NCI-H748 treated with DMSO at 0.1 percent for 48 hours (cell line): ENCODE data around the gene FAM131B.
"Not testable (repeated sequence)": the region's sequence is repeated elsewhere in the genome, so short reads cannot be mapped to it uniquely, and the experiment has no call there.

Experiments
- DNase-seq: peaks from one replicate; lab custom pipeline; 2025; lab: John Stamatoyannopoulos, UW

Gene FAM131B

DNA sequence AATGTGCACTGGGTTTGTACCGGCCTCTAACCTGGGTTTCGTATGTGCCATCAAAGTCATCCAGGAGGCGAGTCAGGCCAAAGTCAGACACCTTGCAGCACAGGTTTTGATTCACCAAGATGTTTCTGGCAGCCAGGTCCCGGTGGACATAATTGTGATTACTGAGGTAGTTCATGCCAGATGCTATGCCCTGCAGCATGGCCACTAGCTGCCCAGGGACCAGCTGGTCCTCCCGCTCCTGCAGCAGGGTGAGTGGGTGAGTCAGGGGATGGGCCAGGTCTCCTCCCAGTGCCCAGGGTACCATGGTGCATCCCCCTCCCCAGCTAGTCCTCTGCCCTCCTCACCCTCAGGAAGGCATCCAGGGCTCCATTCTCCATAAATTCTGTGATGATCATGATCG is 32.3 kb upstream of the FAM131B start:
- no peak for DNase-seq

DNA sequence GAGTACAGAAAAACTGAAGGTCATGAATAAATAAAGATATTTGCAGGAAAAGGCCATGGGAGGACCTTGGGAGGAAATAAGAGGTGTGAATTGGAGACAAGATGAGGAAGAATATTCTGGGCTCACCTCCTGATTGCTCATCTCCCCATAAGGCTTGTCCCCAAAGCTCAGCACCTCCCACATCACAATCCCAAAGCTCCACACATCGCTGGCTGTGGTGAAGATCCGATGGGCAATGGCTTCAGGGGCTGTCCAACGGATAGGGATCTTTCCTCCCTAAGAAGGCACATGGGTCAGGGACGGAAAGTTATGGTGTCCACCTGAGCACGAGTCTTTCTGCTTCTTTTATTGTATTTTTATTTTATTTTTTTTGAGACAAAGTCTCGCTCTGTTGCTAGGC is 31.6 kb upstream of the FAM131B start:
- no peak for DNase-seq

DNA sequence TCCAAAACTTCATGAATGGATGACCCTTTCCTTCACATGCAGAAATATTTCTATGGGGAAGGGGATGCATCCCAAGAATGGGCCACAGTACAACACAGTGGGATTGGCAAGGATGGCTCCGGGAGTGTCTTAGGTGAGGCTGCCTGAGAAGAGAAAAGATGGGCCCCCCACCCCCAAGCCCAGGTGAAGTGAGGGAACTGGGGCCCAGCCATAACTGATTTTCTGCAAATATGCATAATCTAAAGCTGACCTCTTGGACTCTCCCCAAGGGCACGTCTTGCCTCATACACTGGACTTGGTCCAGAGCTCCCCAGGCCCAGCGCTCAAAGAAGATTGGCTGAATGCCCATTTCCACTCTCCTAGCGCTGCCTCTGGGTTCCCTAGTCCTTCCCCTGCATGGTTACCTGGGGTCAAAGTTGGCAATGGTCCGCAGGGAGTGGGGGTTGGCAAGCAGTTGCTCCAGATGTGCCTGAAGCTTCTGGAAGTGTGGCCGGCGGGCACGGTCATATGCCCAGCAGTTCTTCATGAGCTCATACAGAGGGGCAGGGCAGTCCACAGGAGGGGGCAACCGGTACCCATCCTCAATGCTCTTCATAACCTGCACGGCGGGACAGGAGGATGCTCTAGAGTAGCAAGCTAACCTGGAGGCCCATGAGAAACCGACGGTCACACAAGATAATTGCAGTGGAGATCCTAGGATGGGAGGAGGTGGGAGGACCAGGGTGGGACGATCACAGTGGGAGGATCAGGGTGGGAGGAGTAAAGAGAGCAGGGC is 30.9 kb upstream of the FAM131B start:
- DNase-seq: no peak

DNA sequence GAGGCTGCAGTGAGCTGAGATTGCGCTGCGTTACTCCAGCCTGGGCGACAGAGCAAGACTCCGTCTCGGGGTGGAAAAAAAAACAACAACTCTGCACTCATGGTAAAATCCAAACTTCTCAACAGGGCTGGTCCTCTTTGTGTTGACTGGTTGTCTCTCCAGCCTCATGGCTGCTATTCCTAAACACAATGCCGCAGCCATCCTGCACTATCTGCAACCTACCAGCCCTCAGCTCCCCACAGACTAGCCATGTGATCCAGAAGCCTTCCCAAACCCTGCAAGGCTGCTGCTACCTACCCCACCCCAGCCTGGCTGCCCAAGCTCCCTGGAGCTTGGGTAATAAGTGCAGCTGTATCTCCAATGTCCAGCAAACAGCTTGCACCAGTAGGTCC is 30.4 kb upstream of the FAM131B start:
- no peak for DNase-seq

DNA sequence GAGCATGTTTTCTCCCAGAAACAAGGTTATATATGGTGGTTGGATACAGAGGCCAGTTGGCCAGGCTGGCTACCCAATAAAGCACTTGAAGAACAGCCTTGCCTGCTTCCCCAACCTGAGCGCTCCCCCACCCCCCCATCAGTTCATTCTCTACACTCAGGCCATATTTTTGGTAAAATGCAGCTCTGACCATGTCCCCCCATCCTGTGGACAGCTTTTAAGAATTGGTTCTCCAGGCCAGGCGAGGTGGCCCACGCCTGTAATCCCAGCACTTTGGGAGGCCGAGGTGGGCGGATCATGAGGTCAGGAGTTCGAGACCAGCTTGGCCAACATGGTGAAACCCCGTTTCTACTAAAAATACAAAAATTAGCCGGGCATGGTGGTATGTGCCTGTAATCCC is 29.9 kb upstream of the FAM131B start:
- DNase-seq: not testable (repeated sequence)

DNA sequence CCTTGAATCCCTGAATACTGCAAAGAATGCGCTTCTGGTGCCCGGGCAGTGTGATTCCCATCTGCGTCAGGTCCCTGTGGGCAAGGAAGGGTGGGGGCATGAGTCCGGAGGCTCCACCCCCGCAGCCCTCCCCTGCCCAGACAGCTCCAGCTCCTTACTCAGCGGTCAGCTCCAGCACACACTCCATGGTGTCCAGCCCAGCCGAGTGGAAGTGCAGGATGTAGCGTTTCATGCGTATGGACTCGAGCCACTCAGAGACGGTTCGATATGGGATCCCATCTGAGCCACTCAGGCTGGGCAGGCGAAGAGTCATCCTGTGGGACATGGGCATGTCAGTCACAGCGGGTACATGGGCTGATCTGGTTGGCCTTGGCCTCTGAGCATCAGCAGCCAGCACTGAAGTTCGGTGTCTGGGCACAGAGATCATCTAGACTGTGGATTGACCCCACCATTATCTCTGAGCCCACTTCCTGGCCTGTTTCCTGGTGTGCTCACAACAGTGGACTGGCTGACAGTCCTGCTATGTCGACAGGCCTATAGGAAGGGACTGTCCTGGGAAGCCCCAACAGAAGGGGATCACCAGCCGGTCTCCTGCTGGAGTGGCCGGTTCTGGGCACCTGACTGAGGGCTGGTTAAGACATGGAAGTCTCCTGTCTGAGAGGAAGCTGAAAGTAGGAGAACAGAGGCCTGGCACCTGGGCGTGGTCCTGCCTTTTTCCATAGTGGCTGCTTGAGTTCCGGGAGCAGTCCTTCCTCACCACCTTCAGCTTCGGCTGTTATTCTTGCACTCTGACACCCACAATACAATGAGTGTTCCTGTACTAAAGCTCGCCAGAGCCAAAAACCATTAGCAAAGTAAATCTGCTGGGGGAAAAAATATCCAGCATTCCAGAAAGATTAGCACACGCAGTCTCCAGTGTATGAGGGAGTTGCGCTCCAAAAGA is 29.2 kb upstream of the FAM131B start:
- DNase-seq: no peak

DNA sequence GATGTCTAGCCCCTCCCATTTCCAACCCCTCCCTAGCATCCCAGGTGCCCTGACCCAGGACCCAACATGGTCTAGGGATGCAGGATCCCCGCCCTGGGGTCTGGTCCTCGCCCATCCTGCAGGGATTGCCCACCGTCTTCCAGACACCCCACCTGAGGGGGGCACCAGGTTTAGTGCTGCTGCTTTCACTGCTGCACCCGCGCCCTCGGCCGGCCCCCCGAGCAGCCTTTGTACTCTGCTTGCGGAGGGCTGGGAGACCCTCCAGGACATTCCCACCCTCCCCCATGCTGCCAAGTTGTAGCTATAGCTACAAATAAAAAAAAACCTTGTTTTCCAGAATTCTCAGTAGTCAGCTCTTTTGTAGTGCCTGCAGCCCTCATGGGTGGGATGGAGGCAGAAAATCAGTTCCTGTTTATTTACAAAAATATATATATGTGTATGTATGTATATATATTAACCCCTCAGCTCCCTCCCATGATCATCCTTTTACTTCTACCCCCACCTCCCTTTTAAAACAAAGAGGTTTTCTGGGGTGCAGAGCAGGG is 28.3 kb upstream of the FAM131B start:
- DNase-seq: no peak

DNA sequence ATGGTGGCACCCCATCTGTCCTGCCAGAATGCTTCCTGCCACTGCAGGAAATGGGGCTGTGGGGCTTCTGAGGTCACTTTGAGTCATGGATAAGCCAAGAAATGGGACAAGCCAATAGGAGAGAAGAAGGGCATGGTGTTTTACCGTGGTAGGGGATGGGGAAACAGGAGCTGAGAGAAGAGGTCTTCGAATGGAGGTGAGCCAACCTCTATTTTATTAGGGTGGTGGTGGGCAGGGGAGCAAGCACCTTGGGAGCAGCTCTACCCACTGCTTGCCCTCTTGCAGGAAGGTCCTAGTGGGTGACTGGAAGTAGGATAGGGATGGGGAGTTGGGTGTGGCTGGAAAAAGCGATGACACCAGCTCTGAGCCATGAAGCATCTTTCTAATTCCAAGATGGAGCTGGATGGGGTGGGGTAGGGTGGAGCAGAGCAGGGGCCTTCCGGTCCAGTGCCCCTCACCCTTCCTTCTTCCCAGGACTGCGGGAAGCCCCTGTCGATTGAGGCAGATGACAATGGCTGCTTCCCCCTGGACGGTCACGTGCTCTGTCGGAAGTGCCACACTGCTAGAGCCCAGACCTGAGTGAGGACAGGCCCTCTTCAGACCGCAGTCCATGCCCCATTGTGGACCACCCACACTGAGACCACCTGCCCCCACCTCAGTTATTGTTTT is 27.7 kb upstream of the FAM131B start:
- DNase-seq: no peak

DNA sequence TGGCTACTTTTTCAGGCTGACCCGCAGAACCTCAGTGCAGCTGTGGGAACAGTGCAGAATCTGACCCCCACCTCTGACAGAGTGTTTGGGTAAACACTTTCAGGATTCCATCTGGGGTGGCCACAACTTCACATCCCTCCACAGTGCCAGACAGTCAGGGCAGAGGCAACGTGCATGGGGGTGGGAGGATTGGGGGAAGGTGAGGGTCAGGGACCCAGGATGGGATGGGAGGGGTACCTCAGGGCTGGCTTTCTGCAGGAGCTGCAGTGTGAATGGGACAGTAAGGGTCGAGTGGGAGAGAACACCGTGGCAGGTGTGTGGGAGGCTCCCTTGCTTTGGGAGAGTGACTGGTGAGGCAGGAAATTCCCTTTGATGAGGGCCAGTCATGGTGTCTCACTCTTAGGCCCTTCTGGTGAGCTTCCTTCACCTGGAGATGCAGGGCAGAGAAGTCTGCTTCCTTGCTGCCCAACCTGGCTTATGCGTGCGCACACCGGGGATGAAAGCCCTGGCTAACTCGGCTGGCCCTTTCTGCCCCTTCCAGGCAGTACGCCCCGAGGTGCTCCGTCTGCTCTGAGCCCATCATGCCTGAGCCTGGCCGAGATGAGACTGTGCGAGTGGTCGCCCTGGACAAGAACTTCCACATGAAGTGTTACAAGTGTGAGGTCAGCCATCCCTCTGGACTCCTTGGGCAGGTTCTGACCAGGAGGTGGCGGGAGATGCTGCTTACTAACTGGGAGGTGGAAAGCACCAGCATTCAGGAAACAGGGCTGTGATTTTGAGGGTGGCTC is 27.0 kb upstream of the FAM131B start:
- DNase-seq: no peak

DNA sequence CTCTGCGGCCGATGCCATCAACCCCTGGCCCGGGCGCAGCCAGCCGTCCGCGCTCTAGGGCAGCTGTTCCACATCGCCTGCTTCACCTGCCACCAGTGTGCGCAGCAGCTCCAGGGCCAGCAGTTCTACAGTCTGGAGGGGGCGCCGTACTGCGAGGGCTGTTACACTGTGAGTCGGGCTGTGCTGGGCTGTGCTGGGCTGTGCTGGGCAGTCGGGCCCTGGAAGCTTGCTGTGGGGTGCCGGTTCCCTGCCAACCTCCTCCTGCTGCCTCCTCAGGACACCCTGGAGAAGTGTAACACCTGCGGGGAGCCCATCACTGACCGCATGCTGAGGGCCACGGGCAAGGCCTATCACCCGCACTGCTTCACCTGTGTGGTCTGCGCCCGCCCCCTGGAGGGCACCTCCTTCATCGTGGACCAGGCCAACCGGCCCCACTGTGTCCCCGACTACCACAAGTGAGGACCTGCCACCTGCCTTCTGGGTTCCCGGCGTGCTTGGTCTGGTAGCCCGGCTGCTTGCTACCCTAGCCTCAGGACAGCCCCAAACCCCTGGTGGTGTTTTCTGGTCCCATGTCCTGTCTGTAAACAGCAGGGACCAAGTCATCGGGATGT is 26.1 kb upstream of the FAM131B start:
- no peak for DNase-seq

DNA sequence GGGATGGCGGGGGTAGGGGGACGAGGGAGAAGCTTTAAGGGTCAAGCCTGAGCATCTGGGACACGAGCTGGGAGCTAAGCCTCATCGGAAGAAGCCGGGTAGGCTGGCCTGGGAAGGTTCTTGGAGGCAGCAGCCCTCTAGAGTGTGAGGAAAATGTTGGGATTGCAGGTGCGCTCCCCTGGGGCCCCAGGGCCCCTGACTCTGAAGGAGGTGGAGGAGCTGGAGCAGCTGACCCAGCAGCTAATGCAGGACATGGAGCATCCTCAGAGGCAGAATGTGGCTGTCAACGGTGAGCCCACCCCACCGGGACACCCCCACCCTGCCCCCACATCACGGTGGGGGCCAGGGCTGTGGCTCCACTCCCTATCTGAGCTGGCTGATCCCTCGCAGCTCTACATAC is 25.5 kb upstream of the FAM131B start:
- no peak for DNase-seq

DNA sequence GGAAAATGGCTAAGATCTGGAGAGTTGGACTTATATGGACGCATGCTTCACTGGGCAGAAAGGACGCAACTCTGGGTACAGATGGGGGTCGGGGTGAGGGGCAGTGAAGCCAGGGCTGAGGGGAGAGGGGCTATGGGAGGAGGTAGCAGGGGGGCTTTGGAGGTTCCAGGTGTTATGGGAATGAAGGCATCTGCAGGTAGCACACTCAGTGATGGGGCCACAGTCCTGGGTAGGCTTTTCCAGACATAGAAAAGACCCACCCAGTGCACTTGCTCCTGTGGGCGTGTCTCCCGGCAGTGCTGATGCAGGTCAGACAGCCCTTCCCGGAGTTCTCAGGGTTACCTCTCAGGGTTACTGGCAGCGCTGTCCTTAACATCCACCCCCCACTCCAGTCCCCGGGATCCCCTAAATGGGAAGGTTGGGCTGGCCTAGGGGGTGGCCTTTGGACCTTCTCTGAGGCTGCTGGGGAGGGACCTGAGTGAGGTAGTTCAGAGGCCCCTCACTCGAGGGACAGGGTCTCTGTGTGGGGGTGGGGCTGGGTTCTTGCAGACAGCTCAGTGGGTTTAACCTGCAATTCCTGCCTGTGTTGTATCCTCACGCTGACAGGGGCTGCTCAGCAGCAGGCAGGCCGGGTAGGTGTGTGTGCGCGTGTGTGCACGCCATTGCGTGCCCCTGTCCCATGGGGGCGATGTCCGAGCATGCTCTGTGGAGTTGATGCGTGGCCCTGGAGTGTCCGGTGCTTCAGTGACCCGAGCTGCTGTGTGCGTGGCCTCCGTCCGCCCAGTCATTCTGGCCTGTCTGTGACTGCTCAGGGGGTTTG is 24.9 kb upstream of the FAM131B start:
- DNase-seq: no peak

DNA sequence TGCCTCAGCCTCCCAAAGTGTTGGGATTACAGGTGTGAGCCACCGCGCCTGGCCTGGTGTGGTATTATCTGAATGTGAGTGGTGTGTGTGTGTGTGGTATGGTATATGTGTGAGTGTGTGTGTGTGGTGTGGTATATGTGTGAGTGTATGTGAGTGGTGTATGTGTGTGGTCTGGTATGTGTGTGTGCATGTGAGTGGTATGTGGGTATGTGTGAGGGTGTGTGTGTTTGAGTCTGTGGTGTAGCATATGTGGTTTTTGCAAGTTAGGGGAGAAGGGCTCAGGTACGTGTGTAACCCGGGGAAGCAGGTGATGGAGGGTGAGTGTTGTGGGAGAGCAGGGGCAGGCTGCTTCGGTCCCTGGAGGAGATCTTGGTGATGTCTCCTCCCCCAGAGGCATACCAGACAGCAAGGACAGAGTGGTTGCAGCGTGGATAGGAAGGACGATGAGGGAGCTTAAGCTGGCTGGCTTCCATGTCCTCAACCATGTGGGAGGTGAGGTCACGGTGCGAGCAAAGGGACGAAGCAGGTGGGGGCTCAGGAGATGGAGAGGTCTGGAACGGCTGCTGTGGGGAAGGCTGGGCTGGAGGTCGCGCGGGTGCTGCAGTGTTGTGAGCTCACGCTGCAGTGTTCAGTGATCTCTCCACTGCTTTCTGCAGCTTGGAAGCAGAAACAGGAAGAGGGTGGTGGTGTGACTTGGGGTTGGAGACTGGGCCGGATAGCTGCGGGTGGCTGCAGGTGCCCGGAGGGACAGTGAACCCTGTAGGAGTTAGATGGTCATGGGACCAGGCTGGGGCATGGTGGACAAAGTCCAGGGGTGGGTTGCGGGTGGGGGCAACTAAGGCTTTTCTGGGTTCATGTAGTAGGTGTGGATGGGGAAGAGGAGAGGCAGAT is 23.6 kb upstream of the FAM131B start:
- DNase-seq: no peak

DNA sequence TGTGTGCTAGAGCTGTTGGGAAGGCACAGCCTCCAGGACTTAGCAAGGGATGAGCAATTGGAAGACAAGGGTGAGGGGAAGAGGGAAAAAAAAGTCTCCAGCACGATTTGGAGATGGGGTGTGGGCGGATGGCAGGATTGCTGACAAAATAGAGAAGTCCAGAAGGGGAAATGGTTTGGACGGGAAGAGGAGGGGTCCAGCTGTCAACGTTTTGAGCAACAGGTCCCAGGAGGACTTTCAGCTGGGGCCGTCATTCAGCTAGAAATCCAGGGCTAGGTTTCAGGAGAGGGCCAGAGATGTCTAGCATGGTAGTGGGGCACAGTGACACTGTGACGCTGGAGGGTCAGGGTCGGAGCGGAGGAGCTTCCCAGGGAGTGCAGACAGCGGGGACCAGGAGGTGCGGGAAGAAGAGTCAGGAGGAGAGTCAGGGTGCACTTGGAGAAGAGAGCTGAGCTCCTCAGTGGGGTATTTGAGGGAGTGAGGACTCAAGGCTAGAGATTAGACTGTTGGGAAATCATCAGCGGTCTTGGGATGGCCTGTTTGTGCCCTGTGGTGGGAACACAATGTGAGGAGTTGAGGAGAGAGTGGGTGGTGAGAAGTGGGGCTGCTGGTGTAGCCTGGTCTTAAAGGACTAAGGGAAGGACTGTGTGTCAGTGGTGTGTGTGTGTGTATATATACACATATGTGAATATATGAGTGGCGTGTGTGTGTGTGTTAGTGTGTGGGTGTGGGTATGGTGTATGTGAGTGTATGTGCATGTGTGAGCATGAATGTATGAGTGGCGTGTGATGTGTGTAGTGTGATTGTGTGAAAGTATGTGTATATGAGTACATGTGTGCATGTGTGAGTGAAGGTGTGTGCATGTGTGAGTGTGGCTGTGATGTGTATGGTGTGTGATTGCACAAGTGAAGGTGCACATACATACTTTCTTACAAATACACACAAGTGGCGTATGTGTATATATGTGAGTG is 22.4 kb upstream of the FAM131B start:
- no peak for DNase-seq

DNA sequence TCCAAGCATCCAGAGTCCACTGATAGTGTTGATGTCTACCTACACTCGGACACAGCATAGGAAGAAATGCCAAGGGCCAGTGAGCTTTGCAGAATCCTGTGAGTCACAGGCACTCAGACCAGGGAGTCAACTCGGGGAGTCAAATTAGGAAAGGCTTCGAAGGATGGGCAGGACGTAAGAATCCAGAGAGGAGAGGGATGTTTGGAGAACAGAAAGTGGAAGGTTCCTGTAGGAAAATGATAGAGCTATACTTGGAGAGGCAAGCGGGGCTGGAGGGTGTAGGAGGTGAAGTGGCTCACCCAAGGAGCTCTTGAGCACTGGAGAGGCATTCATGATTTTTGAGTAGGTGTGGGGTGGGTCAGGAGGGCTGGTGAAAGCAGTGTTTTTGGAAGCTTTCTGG is 21.6 kb upstream of the FAM131B start:
- no peak for DNase-seq

DNA sequence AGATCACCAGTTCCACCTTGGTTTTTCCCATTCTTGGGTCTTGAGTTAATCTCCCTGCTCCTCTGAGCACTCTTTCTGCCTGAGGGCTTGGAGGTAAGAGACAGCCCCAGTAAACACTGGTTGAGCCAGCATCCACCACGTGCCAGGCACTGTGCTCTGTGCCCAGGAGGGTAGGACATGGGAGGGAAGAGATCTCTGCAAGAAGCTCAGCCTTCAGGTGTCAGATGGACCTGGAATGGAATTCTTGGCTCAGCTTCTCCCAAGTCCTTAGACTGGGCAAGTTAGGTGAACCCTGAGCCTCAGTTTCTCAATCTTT is 21.1 kb upstream of the FAM131B start:
- no peak for DNase-seq

DNA sequence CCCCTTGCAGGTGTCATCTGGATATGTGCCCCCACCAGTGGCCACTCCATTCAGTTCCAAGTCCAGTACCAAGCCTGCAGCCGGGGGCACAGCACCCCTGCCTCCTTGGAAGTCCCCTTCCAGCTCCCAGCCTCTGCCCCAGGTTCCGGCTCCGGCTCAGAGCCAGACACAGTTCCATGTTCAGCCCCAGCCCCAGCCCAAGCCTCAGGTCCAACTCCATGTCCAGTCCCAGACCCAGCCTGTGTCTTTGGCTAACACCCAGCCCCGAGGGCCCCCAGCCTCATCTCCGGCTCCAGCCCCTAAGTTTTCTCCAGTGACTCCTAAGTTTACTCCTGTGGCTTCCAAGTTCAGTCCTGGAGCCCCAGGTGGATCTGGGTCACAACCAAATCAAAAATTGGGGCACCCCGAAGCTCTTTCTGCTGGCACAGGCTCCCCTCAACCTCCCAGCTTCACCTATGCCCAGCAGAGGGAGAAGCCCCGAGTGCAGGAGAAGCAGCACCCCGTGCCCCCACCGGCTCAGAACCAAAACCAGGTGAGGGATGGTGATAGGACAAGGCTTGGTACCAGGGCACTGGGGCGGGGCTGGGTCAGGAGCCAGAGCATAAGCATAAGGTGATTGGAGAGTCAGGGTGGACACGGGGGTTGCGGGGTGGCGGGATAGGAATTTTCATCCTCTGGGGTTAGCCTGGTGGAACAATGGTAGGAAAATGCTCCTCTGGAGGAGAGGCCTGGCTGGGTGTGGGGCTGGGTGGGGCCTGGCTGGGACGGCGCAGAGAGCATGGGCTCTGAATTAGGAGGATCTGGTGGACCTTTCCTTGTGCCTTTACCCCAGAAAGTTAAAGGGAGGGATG is 20.5 kb upstream of the FAM131B start:
- no peak for DNase-seq
